ENCODE measurements around the gene MORF4L1. TPM values are rescaled to one million over a fixed set of nuclear protein-coding genes. Genes with fewer than 3 reads are reported as not detected.

The MORF4L1 gene
- total RNA-seq, 1 experiment from 2014 or later: 428 TPM

- ChIA-PET POLR2A (ENCODE audit: low non-redundant PET) (no interaction called here), CTCF (no interaction called here)
- Histone ChIP-seq H3K4me1 (ENCODE audit: insufficient read depth, low read length, poor library complexity, severe bottlenecking) (no peaks in the 10 kb centered on the region), H3K4me3 (ENCODE audit: low read depth, low read length, poor library complexity, severe bottlenecking) (peak overlapping the region; percentile 44), H3K27ac (ENCODE audit: low read depth, low read length, poor library complexity, severe bottlenecking) (no peak overlapping the region), H3K36me3 (ENCODE audit: insufficient read depth, low read length, poor library complexity, severe bottlenecking) (no peaks in the 10 kb centered on the region), H3K27me3 (replicated peaks; ENCODE audit: insufficient read depth, low read depth, low read length, poor library complexity) (no peaks in the 10 kb centered on the region), H3K9me3 (ENCODE audit: low read depth, low read length, poor library complexity, severe bottlenecking) (no peaks in the 10 kb centered on the region)
- TF ChIP-seq CTCF (conservative IDR thresholded peaks at IDR 0.05; ENCODE audit: low read depth, low read length) (no peak), EZH2 (IDR thresholded peaks at IDR 0.05; ENCODE audit: borderline replicate concordance, low read depth, low read length, poor library complexity, severe bottlenecking) (no peak)
- intact Hi-C loops (cut with micrococcal nuclease; ENCODE audit: unreplicated experiment): no loop called here
- BruUV-seq (replicated peaks): no TSS peak
- no peak for DNase-seq (ENCODE audit: low spot score)
Measured at GRCh38 chr15:78944202-78944625, 71.5 kb downstream of the MORF4L1 start.

- Histone ChIP-seq H3K36me3 (ENCODE audit: insufficient read depth, low read length, poor library complexity, severe bottlenecking) (no peaks in the 10 kb centered on the region), H3K9me3 (ENCODE audit: low read depth, low read length, poor library complexity, severe bottlenecking) (no peaks in the 10 kb centered on the region), H3K4me1 (ENCODE audit: insufficient read depth, low read length, poor library complexity, severe bottlenecking) (no peaks in the 10 kb centered on the region), H3K4me3 (ENCODE audit: low read depth, low read length, poor library complexity, severe bottlenecking) (peak within 1 kb of the TSS; percentile 44), H3K27me3 (replicated peaks; ENCODE audit: insufficient read depth, low read depth, low read length, poor library complexity) (no peaks in the 10 kb centered on the region), H3K27ac (ENCODE audit: low read depth, low read length, poor library complexity, severe bottlenecking) (no peak within 1 kb of the TSS)
- TF ChIP-seq EZH2 (IDR thresholded peaks at IDR 0.05; ENCODE audit: borderline replicate concordance, low read depth, low read length, poor library complexity, severe bottlenecking): no peak
- ChIA-PET CTCF (interaction anchor here (0.6 kb wide), 1 partner anchor 1049 kb away, joined by 8 read pairs; no protein-coding TSS in a partner anchor), POLR2A (ENCODE audit: low non-redundant PET) (no interaction called here)
- intact Hi-C loops (cut with micrococcal nuclease; ENCODE audit: unreplicated experiment): no loop called here
- no TSS peak for BruUV-seq (replicated peaks)
- peak; percentile 56 for DNase-seq (ENCODE audit: low spot score)
Measured at GRCh38 chr15:78944669-78945407, 72.1 kb downstream of the MORF4L1 start, which contains the start of gene CTSH. TSS of gene CTSH (minus strand) at chr15:78945046. CDS start at chr15:78944981, 65 bp downstream.

GRCh38 chr15:78946493-78946892 lies 73.8 kb downstream of the MORF4L1 start:
- no TSS peak for BruUV-seq (replicated peaks)
- Histone ChIP-seq H3K27me3 (replicated peaks; ENCODE audit: insufficient read depth, low read depth, low read length, poor library complexity) (no peaks in the 10 kb centered on the region), H3K27ac (ENCODE audit: low read depth, low read length, poor library complexity, severe bottlenecking) (no peak overlapping the region), H3K9me3 (ENCODE audit: low read depth, low read length, poor library complexity, severe bottlenecking) (no peaks in the 10 kb centered on the region), H3K4me1 (ENCODE audit: insufficient read depth, low read length, poor library complexity, severe bottlenecking) (no peaks in the 10 kb centered on the region), H3K4me3 (ENCODE audit: low read depth, low read length, poor library complexity, severe bottlenecking) (no peak overlapping the region), H3K36me3 (ENCODE audit: insufficient read depth, low read length, poor library complexity, severe bottlenecking) (no peaks in the 10 kb centered on the region)
- no peak for DNase-seq (ENCODE audit: low spot score)
- intact Hi-C loops (cut with micrococcal nuclease; ENCODE audit: unreplicated experiment): no loop called here
- ChIA-PET POLR2A (ENCODE audit: low non-redundant PET) (no interaction called here), CTCF (no interaction called here)
- TF ChIP-seq CTCF (conservative IDR thresholded peaks at IDR 0.05; ENCODE audit: low read depth, low read length) (no peak), EZH2 (IDR thresholded peaks at IDR 0.05; ENCODE audit: borderline replicate concordance, low read depth, low read length, poor library complexity, severe bottlenecking) (no peak)
